H1 (cell line): Measurements from ENCODE around the gene PHYHD1. TPM values are rescaled to one million over a fixed set of nuclear protein-coding genes. Genes with fewer than 3 reads are reported as not detected.

Experiments used
- CTCF ChIA-PET: fragments of 300-600 bp; sonication (Branson Sonifier 250); formaldehyde crosslinking; loops from one replicate; lab custom pipeline; 2021; ENCODE audit not compliant: partially characterized antibody; lab: Charles Lee
- POLR2A ChIA-PET: fragments of 300-600 bp; sonication (Branson Sonifier 250); formaldehyde crosslinking; loops from one replicate; lab custom pipeline; 2021; ENCODE audit warnings: inconsistent platforms; ENCODE audit not compliant: partially characterized antibody; lab: Charles Lee
- DNase-seq, 2 experiments: peaks; one replicate each; pipeline versions ENCODE4 v3.0.0 to v3.0.0-alpha.2; 2010 to 2022; ENCODE audit warnings: low spot score in 2 of 2, low read depth in 1 of 2, mixed read lengths in 1 of 2
- FAIRE-seq: peaks from 2 replicates; lab custom pipeline; 2011; peaks lifted over from hg19 to GRCh38; lab: Jason Lieb, UNC
- H2AFZ ChIP-seq: 2 replicates; pipeline ENCODE4 v1.8.1; 2012; ENCODE audit warnings: low read length, inconsistent platforms
- H2AK5ac ChIP-seq: 2 replicates; pipeline ENCODE4 v1.6.1; 2013; ENCODE audit warnings: low read depth, low read length
- H2BK120ac ChIP-seq: replicated peaks from 2 replicates; pipeline ENCODE3; 2013; ENCODE audit warnings: low read depth, low read length, inconsistent platforms
- H2BK12ac ChIP-seq: 2 replicates; pipeline ENCODE4 v1.6.1; 2013; ENCODE audit warnings: low read depth, low read length
- H2BK15ac ChIP-seq: 2 replicates; pipeline ENCODE4 v1.6.1; 2013; ENCODE audit warnings: low read length
- H2BK20ac ChIP-seq: 2 replicates; pipeline ENCODE4 v1.6.1; 2013; ENCODE audit warnings: low read length
- H2BK5ac ChIP-seq: 2 replicates; pipeline ENCODE4 v1.6.1; 2013; ENCODE audit warnings: low read depth, low read length
- H3K14ac ChIP-seq: 2 replicates; pipeline ENCODE4 v1.6.1; 2013; ENCODE audit warnings: inconsistent platforms; ENCODE audit not compliant: insufficient read length
- H3K18ac ChIP-seq: 2 replicates; pipeline ENCODE4 v1.6.1; 2013; ENCODE audit warnings: low read length; ENCODE audit errors: extremely low read depth
- H3K23ac ChIP-seq: 2 replicates; pipeline ENCODE4 v1.6.1; 2013; ENCODE audit warnings: inconsistent platforms; ENCODE audit not compliant: insufficient read length
- H3K23me2 ChIP-seq: 2 replicates; pipeline ENCODE4 v1.6.1; 2013; ENCODE audit warnings: low read depth, low read length
- H3K27ac ChIP-seq: 2 replicates; pipeline ENCODE4 v1.6.1; 2011; ENCODE audit warnings: low read depth, low read length, inconsistent platforms
- H3K27me3 ChIP-seq, 4 experiments: replicated peaks in 1 of 4; 1 replicate in 1 of 4; 2 replicates in 3 of 4; pipeline versions ENCODE4 v1.6.1 to v1.8.1; 2011 to 2013; ENCODE audit warnings: low read length in 3 of 4, mild to moderate bottlenecking in 3 of 4, inconsistent platforms in 2 of 4, mixed read lengths in 2 of 4, moderate library complexity in 1 of 4; ENCODE audit not compliant: control insufficient read depth in 3 of 4, insufficient read depth in 3 of 4; ENCODE audit errors: extremely low read depth in 1 of 4
- H3K36me3 ChIP-seq, 4 experiments: 2 replicates each; pipeline versions ENCODE4 v1.6.1 to v1.8.1; 2011 to 2013; ENCODE audit warnings: mild to moderate bottlenecking in 4 of 4, low read length in 3 of 4, moderate library complexity in 2 of 4, control low read depth in 1 of 4, inconsistent platforms in 1 of 4; ENCODE audit not compliant: insufficient read depth in 4 of 4, control insufficient read depth in 2 of 4
- H3K4ac ChIP-seq: replicated peaks from 2 replicates; pipeline ENCODE3; 2013; ENCODE audit warnings: low read length, low read depth, mixed read lengths, inconsistent platforms; ENCODE audit not compliant: insufficient read length
- H3K4me1 ChIP-seq, 4 experiments: replicated peaks in 1 of 4; 1 replicate in 1 of 4; 2 replicates in 3 of 4; pipeline versions ENCODE4 v1.6.1 to v1.8.1; 2011 to 2013; ENCODE audit warnings: low read length in 3 of 4, inconsistent platforms in 2 of 4, mixed read lengths in 1 of 4; ENCODE audit not compliant: insufficient read depth in 4 of 4, control insufficient read depth in 3 of 4
- H3K4me2 ChIP-seq, 2 experiments: 2 replicates each; pipeline versions ENCODE4 v1.6.1 to v1.8.1; 2011 to 2013; ENCODE audit warnings: low read depth in 2 of 2, low read length in 2 of 2, control low read depth in 1 of 2, inconsistent platforms in 1 of 2, mild to moderate bottlenecking in 1 of 2; ENCODE audit not compliant: insufficient read depth in 1 of 2
- H3K4me3 ChIP-seq, 4 experiments: fragments of 200-600, 300-600 bp in 1 of 4; sonication (generic), shearing (Covaris generic), sonication (Bioruptor Twin) in 1 of 4; 2 replicates each; pipeline versions ENCODE4 v1.5.1 to v1.8.1; 2011 to 2016; ENCODE audit warnings: low read length in 4 of 4, low read depth in 3 of 4, control low read depth in 2 of 4, inconsistent platforms in 2 of 4, mild to moderate bottlenecking in 2 of 4, mixed read lengths in 1 of 4, moderate library complexity in 1 of 4; ENCODE audit not compliant: insufficient read depth in 2 of 4; ENCODE audit errors: extremely low read depth in 1 of 4
- H3K56ac ChIP-seq: replicated peaks from 2 replicates; pipeline ENCODE3; 2013; ENCODE audit warnings: low read depth, mild to moderate bottlenecking, mixed read lengths, low read length, inconsistent platforms; ENCODE audit not compliant: insufficient read length
- H3K79me1 ChIP-seq: 2 replicates; pipeline ENCODE4 v1.6.1; 2013; ENCODE audit warnings: low read depth, low read length, control low read depth
- H3K79me2 ChIP-seq, 2 experiments: 2 replicates each; pipeline versions ENCODE4 v1.6.1 to v1.8.1; 2012 to 2013; ENCODE audit warnings: low read length in 2 of 2, mild to moderate bottlenecking in 2 of 2, inconsistent platforms in 1 of 2; ENCODE audit not compliant: insufficient read depth in 2 of 2, control insufficient read depth in 1 of 2
- H3K9ac ChIP-seq, 4 experiments: replicated peaks in 1 of 4; 1 replicate in 1 of 4; 2 replicates in 3 of 4; pipeline versions ENCODE4 v1.6.1 to v1.8.1; 2011 to 2013; ENCODE audit warnings: low read depth in 3 of 4, low read length in 3 of 4, control low read depth in 2 of 4, mild to moderate bottlenecking in 2 of 4, moderate library complexity in 2 of 4, inconsistent platforms in 1 of 4; ENCODE audit errors: extremely low read depth in 1 of 4
- H3K9me3 ChIP-seq, 2 experiments: 2 replicates each; pipeline versions ENCODE4 v1.6.1 to v1.8.1; 2012 to 2013; ENCODE audit warnings: mild to moderate bottlenecking in 2 of 2, moderate library complexity in 2 of 2, control low read depth in 1 of 2, inconsistent platforms in 1 of 2, low read depth in 1 of 2, low read length in 1 of 2, mixed read lengths in 1 of 2; ENCODE audit not compliant: insufficient read depth in 2 of 2
- H4K20me1 ChIP-seq, 2 experiments: replicated peaks in 1 of 2; 2 replicates each; pipeline versions ENCODE3 to v1.8.1; 2011 to 2013; ENCODE audit warnings: inconsistent platforms in 2 of 2, low read length in 2 of 2, mild to moderate bottlenecking in 1 of 2; ENCODE audit not compliant: insufficient read depth in 2 of 2, control insufficient read depth in 1 of 2
- H4K5ac ChIP-seq: 2 replicates; pipeline ENCODE4 v1.6.1; 2013; ENCODE audit warnings: low read length, low read depth, mixed read lengths, inconsistent platforms; ENCODE audit not compliant: insufficient read length
- H4K8ac ChIP-seq: 2 replicates; pipeline ENCODE4 v1.8.0; 2013; ENCODE audit warnings: mild to moderate bottlenecking, moderate library complexity, low read length, inconsistent platforms; ENCODE audit not compliant: insufficient read depth; ENCODE audit errors: extremely low read depth
- H4K91ac ChIP-seq: replicated peaks from 2 replicates; pipeline ENCODE3; 2013; ENCODE audit warnings: low read length, mixed read lengths, inconsistent platforms; ENCODE audit not compliant: insufficient read length
- PHF8 ChIP-seq: fragments of 200-600 bp; sonication (generic); conservative IDR thresholded peaks from 2 replicates; pipeline ENCODE4 v1.7.1; 2012; ENCODE audit warnings: low read depth, mild to moderate bottlenecking, inconsistent platforms, low read length, moderate library complexity
- POLR2A ChIP-seq, 2 experiments: IDR thresholded peaks; 1 replicate in 1 of 2; 2 replicates in 1 of 2; pipeline ENCODE4 v1.6.1; 2011; ENCODE audit warnings: low read depth in 2 of 2, low read length in 2 of 2, mild to moderate bottlenecking in 2 of 2; ENCODE audit errors: control extremely low read depth in 1 of 2
- RNF2 ChIP-seq: fragments of 200-900, 300-1000 bp; sonication (generic); IDR thresholded peaks from 2 replicates; pipeline ENCODE4 v1.7.1; 2016; ENCODE audit warnings: borderline replicate concordance, low read depth, mild to moderate bottlenecking, antibody characterized with exemption, low read length; ENCODE audit not compliant: poor library complexity, severe bottlenecking; ENCODE audit errors: missing control alignments
- TEAD4 ChIP-seq: IDR thresholded peaks from 2 replicates; pipeline ENCODE4 v1.6.1; 2012; ENCODE audit warnings: low read depth, low read length, inconsistent platforms, mixed read lengths
- WGBS, 2 experiments: shearing (Covaris generic) in 1 of 2; methylation state at CpG; one replicate each; pipeline versions ENCODE4 v1.1.6 to v1.1.7; 2013 to 2015; ENCODE audit warnings: low lambda C conversion rate in 2 of 2, mixed read lengths in 2 of 2, inconsistent platforms in 1 of 2, low coverage in 1 of 2, missing lambda C conversion rate in 1 of 2; ENCODE audit not compliant: insufficient replicate concordance in 2 of 2, insufficient coverage in 1 of 2, insufficient read length in 1 of 2; ENCODE audit errors: extremely low coverage in 1 of 2, missing lambda C conversion rate in 1 of 2; 5-methylcytosine and 5-hydroxymethylcytosine counted together
- polyA plus RNA-seq, 7 experiments: library from polyadenylated mRNA; depleted of rRNA in 3 of 7; stranded (reverse) in 5 of 7; unstranded in 2 of 7; fragments of >200 nt in 5 of 7; fragments of 200-250 nt in 2 of 7; gene quantifications; 1 replicate in 5 of 7; 2 replicates in 1 of 7; 4 replicates in 1 of 7; pipeline versions ENCODE4 v1.2.1 to v1.2.3, GENCODE V29; 2011 to 2013; ENCODE audit warnings: missing spikeins in 2 of 7, mixed read lengths in 2 of 7
- total RNA-seq: library from RNA; stranded (reverse); fragmentation: NEBNext Ultra II Directional; extraction: Animal tissue kit (Norgen Biotek cat#: 25700); gene quantifications from 2 replicates; pipeline ENCODE4 v1.2.1, GENCODE V29; 2021

Gene PHYHD1
- total and polyA plus RNA-seq, 2 of the 8 experiments (the other 6 are each of a cell fraction or from before 2014, with no cell fraction given), result 14.1 to 25.6 TPM

GRCh38 chr9:128910906-128911305 is 9.9 kb upstream of the PHYHD1 start:
- H3K4me2 ChIP-seq, result no peak overlapping the region; a peak in 1 of 4 replicates
- H4K91ac ChIP-seq, result no peak overlapping the region

More at GRCh38 chr9:128910906-128911305, 9.9 kb upstream of the PHYHD1 start:
- H3K79me2 ChIP-seq, result peaks cover 0 to 69% of the 10 kb centered on the region in 2 experiments; a peak in 2 of 4 replicates
- H4K20me1 ChIP-seq, result peaks cover 34% of the 10 kb centered on the region in 2 experiments
- no peak for FAIRE-seq
- DNase-seq, result no peak
- H3K27ac ChIP-seq, result no peak overlapping the region; the same call in 1 of the 2 replicates
- H2AFZ ChIP-seq, result no peak overlapping the region
- no peak overlapping the region for H2BK120ac ChIP-seq
- H3K23me2 ChIP-seq, result no peaks in the 10 kb centered on the region
- H3K79me1 ChIP-seq, result peaks cover 15% of the 10 kb centered on the region
- no peak overlapping the region for H3K23ac ChIP-seq
- H2BK12ac ChIP-seq, result no peak overlapping the region
- H3K9me3 ChIP-seq, result no peaks in the 10 kb centered on the region
- H3K56ac ChIP-seq, result no peak overlapping the region
- H4K5ac ChIP-seq, result no peak overlapping the region
- no peak overlapping the region for H3K4ac ChIP-seq
- no peak overlapping the region for H3K4me3 ChIP-seq
- no peak overlapping the region for H3K18ac ChIP-seq
- H2BK20ac ChIP-seq, result no peak overlapping the region
- no peak overlapping the region for H3K9ac ChIP-seq
- 0 out of 2 replicates have a peak overlapping the region, but pooled peaks have one; percentile 65 for H2AK5ac ChIP-seq
- peaks cover 0 to 24% (median 18%) of the 10 kb centered on the region in 4 experiments; a peak in 6 of 7 replicates for H3K4me1 ChIP-seq
- H2BK15ac ChIP-seq, result no peak overlapping the region
- no peak overlapping the region for H3K14ac ChIP-seq
- no peaks in the 10 kb centered on the region for H3K27me3 ChIP-seq
- CTCF ChIA-PET, result interaction anchor here (1.0 to 3.2 kb wide), 4 partner anchors 12 to 43 kb away, joined by 3 to 24 read pairs (median 8); no protein-coding TSS in a partner anchor
- 0 out of 2 replicates have a peak overlapping the region, but pooled peaks have one; percentile 46 for H4K8ac ChIP-seq
- WGBS, 2 experiments, result 93% methylated on average over 6 of the region's 6 CpGs; no CpG with 5 or more reads in 1 of the 2 experiments
- POLR2A ChIA-PET, result interaction anchor here (0.9 to 4.3 kb wide), 3 partner anchors 10 to 28 kb away, joined by 3 to 14 read pairs (median 4); partner anchors contain the start of gene PHYHD1
- H2BK5ac ChIP-seq, result peak overlapping the region; percentile 93
- peaks cover 18 to 47% (median 39%) of the 10 kb centered on the region in 4 experiments; a peak in 7 of 8 replicates for H3K36me3 ChIP-seq
- TF ChIP-seq TEAD4 (0 out of 2 replicates have a peak, but pooled peaks have one; percentile 16), POLR2A (IDR thresholded peaks at IDR 0.05; ENCODE audit: control extremely low read depth in 1 of 2, low read depth in 2 of 2, low read length in 2 of 2) (no peak), PHF8 (no peak), RNF2 (no peak)
